ENCODE data around the gene NES.

GRCh38 chr1:156654700-156655099 lies 22.5 kb downstream of the NES start:
- TF ChIP-seq POLR2A (IDR thresholded peaks at IDR 0.05) (no peak), CTCF (IDR thresholded peaks at IDR 0.05) (no peak)

Data from heart left ventricle (tissue), 13 donors.